Gastrocnemius medialis (tissue), 4 donors: ENCODE results near the gene MTREX. TPM values are rescaled to one million over a fixed set of nuclear protein-coding genes. Genes with fewer than 3 reads are reported as not detected.
A peak's percentile ranks its signal among the peaks of the same experiment; 100 is the strongest.

Source experiments
- ATAC-seq, 2 donors: fragments of 150-250 bp; one replicate each; pipeline ENCODE4 v1.9.1; 2016
- DNase-seq, 2 donors: peaks; one replicate each; pipeline ENCODE4 v3.0.0-alpha.2; 2019
- H3K27ac ChIP-seq, 4 donors: fragments of 200-600 bp; sonication (generic); 1 replicate in 1 of 4; 2 replicates in 3 of 4; pipeline ENCODE4 v1.5.1; 2016 to 2018; ENCODE audit warnings: mild to moderate bottlenecking in 2 of 4, moderate library complexity in 1 of 4
- H3K27me3 ChIP-seq, 3 donors: fragments of 200-600 bp; sonication (generic) in 2 of 3; 1 replicate in 1 of 3; 2 replicates in 2 of 3; pipeline versions ENCODE4 v1.5.1 to v1.6.0; 2016 to 2019; ENCODE audit warnings: mild to moderate bottlenecking in 1 of 3, moderate library complexity in 1 of 3
- H3K36me3 ChIP-seq, 2 donors: fragments of 200-600 bp; sonication (generic) in 1 of 2; one replicate each; pipeline ENCODE4 v1.5.1; 2017 to 2018
- H3K4me1 ChIP-seq, 2 donors: fragments of 200-600 bp; sonication (generic) in 1 of 2; one replicate each; pipeline ENCODE4 v1.5.1; 2016 to 2017; ENCODE audit warnings: mild to moderate bottlenecking in 2 of 2
- H3K4me3 ChIP-seq, 4 donors: fragments of 200-600 bp; sonication (generic) in 3 of 4; 1 replicate in 1 of 4; 2 replicates in 3 of 4; pipeline ENCODE4 v1.5.1; 2016 to 2019; ENCODE audit warnings: mild to moderate bottlenecking in 2 of 4
- H3K9me3 ChIP-seq, 3 donors: fragments of 200-600 bp; sonication (generic) in 2 of 3; 1 replicate in 1 of 3; 2 replicates in 2 of 3; pipeline ENCODE4 v1.5.1; 2016 to 2019
- POLR2A ChIP-seq, 2 donors: fragments of 450-650 bp; IDR thresholded peaks; one replicate each; pipeline ENCODE4 v1.6.1; 2017; ENCODE audit warnings: antibody characterized with exemption in 2 of 2, mild to moderate bottlenecking in 2 of 2, moderate library complexity in 2 of 2
- in situ Hi-C, 4 donors: fragments of 200-750 bp; cut with MboI; loops; one replicate each; pipeline versions ENCODE4 v1.15.0 to v1.8.0; 2017; ENCODE audit warnings: low sequenced_read_pairs in 4 of 4
- intact Hi-C: fragments of 100-400 bp; cut with DNase I; formaldehyde crosslinking; loops from one replicate; pipeline ENCODE4 v1.15.1; 2023; ENCODE audit warnings: low total_unique reads
- total RNA-seq, 4 donors: library from RNA; depleted of rRNA; stranded (reverse); fragments of >200 nt; gene quantifications; one replicate each; pipeline versions ENCODE4 v1.1.0 to v1.2.3, GENCODE V29; 2016
- TF ChIP-seq, protein P1 (sequence below), 5 experiments: fragments of 450-650 bp in 3 of 5; fragments of 200-600 bp in 2 of 5; sonication (generic) in 2 of 5; IDR thresholded peaks in 4 of 5; conservative IDR thresholded peaks in 1 of 5; 1 replicate in 4 of 5; 2 replicates in 1 of 5; pipeline ENCODE4 v1.5.1; 2016 to 2019; ENCODE audit warnings: antibody characterized with exemption in 5 of 5, mild to moderate bottlenecking in 3 of 5, moderate library complexity in 3 of 5

The MTREX gene
- total RNA-seq, 4 donors from 2014 or later: 92.4 to 124 (median 109) TPM

GRCh38 chr5:55306641-55307382, 977 bp upstream of the MTREX start:
- intact Hi-C loops (loop anchor here (5.0 to 10.0 kb wide), 3 partner anchors 135 to 1608 kb away; partner anchors contain the start of genes CDC20B and PLPP1), in situ Hi-C loops (loop anchor here in 2 of 4 donors (25.0 kb wide), 2 partner anchors 655 to 1905 kb away; no protein-coding TSS in a partner anchor)
- DNase-seq (no peak), ATAC-seq (peak in 1 of 2 donors; percentile 11)
- H3K27ac ChIP-seq: peak overlapping the region; percentile 86 to 96 (median 95)
- H3K27me3 ChIP-seq: no peaks in the 10 kb centered on the region
- no peak for TF ChIP-seq POLR2A (IDR thresholded peaks at IDR 0.05)
- TF ChIP-seq, protein P1, sequence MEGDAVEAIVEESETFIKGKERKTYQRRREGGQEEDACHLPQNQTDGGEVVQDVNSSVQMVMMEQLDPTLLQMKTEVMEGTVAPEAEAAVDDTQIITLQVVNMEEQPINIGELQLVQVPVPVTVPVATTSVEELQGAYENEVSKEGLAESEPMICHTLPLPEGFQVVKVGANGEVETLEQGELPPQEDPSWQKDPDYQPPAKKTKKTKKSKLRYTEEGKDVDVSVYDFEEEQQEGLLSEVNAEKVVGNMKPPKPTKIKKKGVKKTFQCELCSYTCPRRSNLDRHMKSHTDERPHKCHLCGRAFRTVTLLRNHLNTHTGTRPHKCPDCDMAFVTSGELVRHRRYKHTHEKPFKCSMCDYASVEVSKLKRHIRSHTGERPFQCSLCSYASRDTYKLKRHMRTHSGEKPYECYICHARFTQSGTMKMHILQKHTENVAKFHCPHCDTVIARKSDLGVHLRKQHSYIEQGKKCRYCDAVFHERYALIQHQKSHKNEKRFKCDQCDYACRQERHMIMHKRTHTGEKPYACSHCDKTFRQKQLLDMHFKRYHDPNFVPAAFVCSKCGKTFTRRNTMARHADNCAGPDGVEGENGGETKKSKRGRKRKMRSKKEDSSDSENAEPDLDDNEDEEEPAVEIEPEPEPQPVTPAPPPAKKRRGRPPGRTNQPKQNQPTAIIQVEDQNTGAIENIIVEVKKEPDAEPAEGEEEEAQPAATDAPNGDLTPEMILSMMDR (IDR thresholded peaks at IDR 0.05 in 4 of 5, conservative IDR thresholded peaks at IDR 0.05 in 1 of 5): no peak
- peaks cover 41 to 69% of the 10 kb centered on the region in 2 donors for H3K4me1 ChIP-seq
- H3K9me3 ChIP-seq: no peaks in the 10 kb centered on the region
- H3K4me3 ChIP-seq: peak overlapping the region; percentile 64 to 97 (median 86)
- H3K36me3 ChIP-seq: no peaks in the 10 kb centered on the region

DNA sequence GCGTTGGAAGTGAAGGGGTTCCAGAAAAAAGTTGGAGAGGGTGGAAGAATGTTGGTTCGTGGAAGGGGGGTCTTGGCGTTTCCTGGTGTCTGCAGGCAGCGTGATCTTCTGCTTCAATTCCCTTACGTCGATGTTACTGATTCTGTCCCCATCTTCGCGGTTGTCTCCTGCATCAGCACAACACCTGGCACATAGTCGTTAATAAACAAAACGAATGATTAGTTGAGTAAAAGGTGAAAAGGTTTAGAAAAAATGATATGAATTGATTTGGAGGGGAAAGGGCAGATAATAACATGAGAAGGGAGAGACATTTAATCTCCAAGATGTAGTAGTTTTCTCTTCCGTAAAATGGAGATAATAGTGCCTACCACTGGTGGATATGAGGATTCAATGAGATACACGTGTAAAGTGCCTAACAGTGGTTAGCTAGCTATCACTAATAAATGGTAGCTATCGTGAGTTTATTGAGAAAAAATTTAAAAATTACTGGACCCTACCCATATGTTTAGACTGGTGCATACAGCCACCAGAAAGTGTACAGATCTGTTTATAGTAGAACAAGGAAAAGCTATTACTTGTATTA, 556 bp downstream of the MTREX start:
- H3K9me3 ChIP-seq: no peaks in the 10 kb centered on the region
- peaks cover 53 to 67% of the 10 kb centered on the region in 2 donors for H3K4me1 ChIP-seq
- peak overlapping the region; percentile 64 to 97 (median 86) for H3K4me3 ChIP-seq
- H3K36me3 ChIP-seq: no peaks in the 10 kb centered on the region
- no peaks in the 10 kb centered on the region for H3K27me3 ChIP-seq
- in situ Hi-C loops (loop anchor here in 2 of 4 donors (25.0 kb wide), 2 partner anchors 654 to 1904 kb away; no protein-coding TSS in a partner anchor), intact Hi-C loops (loop anchor here (5.0 to 10.0 kb wide), 3 partner anchors 136 to 1606 kb away; partner anchors contain the start of genes CDC20B and PLPP1)
- H3K27ac ChIP-seq: peak overlapping the region; percentile 86 to 96 (median 95)
- ATAC-seq: peak in 1 of 2 donors; percentile 35
- TF ChIP-seq, protein P1 (IDR thresholded peaks at IDR 0.05 in 4 of 5, conservative IDR thresholded peaks at IDR 0.05 in 1 of 5): no peak
- TF ChIP-seq POLR2A (IDR thresholded peaks at IDR 0.05): no peak
- peak; percentile 3 to 21 for DNase-seq

DNA sequence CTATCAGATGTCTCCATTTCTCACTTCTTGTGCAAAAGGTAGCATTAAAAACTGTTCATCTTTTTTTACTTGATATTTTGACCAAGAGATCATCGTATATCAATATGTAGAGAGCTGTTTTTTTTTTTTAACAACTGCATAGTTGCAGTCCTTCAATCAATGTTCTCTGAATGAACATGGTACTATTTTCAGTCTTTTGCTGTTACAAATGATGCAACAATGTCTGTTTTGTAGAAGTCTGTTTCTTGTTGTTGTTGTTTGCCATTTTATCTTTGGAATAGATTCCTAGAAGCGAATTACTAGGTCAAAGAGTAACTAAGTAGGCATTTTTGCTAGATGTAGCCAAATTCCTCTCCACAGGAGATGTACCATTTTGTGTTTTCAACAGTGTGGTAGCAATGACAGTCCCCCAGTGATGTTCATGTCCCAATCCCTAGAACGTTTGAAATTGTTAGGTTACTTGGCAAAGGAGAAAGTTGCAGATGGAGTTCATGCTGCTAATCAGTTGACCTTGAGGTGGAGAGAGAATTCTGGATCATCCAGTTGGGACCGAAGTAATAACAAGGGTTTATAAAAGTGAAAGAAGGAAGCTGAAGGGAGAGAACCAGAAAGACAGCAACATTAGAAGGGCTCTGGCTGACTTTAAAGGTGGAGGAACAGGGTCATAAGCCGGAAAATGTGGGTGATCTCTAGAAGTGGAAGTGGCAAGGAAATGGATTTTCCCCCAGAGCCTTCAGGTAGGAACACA, 6.3 kb downstream of the MTREX start:
- H3K27me3 ChIP-seq: no peaks in the 10 kb centered on the region
- intact Hi-C loops: no loop called here
- in situ Hi-C loops: loop anchor here in 2 of 4 donors (25.0 kb wide), 2 partner anchors 648 to 1898 kb away; no protein-coding TSS in a partner anchor
- ATAC-seq (no peak), DNase-seq (no peak)
- no peak for TF ChIP-seq POLR2A (IDR thresholded peaks at IDR 0.05)
- TF ChIP-seq, protein P1 (IDR thresholded peaks at IDR 0.05 in 4 of 5, conservative IDR thresholded peaks at IDR 0.05 in 1 of 5): no peak
- no peak overlapping the region for H3K27ac ChIP-seq
- no peak overlapping the region for H3K4me3 ChIP-seq
- H3K36me3 ChIP-seq: no peaks in the 10 kb centered on the region
- H3K9me3 ChIP-seq: no peaks in the 10 kb centered on the region
- H3K4me1 ChIP-seq: peaks cover 34 to 40% of the 10 kb centered on the region in 2 donors

DNA sequence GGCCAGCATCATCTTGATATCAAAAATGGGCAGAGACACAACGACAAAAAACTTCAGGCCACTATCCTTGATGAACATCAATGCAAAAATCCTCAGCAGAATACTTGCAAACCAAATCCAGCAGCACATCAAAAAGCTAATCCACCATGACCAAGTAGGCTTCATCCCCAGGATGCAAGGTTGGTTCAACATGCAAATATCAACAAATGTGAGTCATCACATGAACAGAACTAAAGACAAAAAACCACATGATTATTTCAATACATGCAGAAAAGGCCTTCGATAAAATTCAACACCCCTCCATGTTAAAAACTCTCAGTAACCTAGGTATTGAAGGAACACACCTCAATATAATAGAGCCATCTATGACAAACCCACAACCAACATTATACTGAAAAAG, 8.5 kb downstream of the MTREX start:
- intact Hi-C loops: no loop called here
- ATAC-seq (no peak), DNase-seq (no peak)
- Histone ChIP-seq H3K4me1 (peaks cover 26 to 46% of the 10 kb centered on the region in 2 donors), H3K27ac (no peak overlapping the region), H3K9me3 (no peaks in the 10 kb centered on the region), H3K27me3 (no peaks in the 10 kb centered on the region), H3K4me3 (no peak overlapping the region), H3K36me3 (no peaks in the 10 kb centered on the region)
- in situ Hi-C loops: loop anchor here in 2 of 4 donors (25.0 kb wide), 2 partner anchors 646 to 1896 kb away; no protein-coding TSS in a partner anchor
- no peak for TF ChIP-seq POLR2A (IDR thresholded peaks at IDR 0.05)
- TF ChIP-seq, protein P1 (IDR thresholded peaks at IDR 0.05 in 4 of 5, conservative IDR thresholded peaks at IDR 0.05 in 1 of 5): no peak
